Hindlimb muscle (tissue), 1 donor: ENCODE data around the gene AMN1. TPM values are rescaled to one million over a fixed set of nuclear protein-coding genes. Genes with fewer than 3 reads are reported as not detected.
A peak's percentile ranks its signal among the peaks of the same experiment; 100 is the strongest.

Source experiments
- DNase-seq: peaks from one replicate; pipeline ENCODE4 v3.0.0-alpha.2; 2013
- polyA plus RNA-seq: library from polyadenylated mRNA; unstranded; fragments of 120-200 nt; gene quantifications from one replicate; pipeline ENCODE4 v1.2.1, GENCODE V29; 2013; ENCODE audit not compliant: insufficient read length

The AMN1 gene
- polyA plus RNA-seq, 1 donor: 8.5 TPM

DNA sequence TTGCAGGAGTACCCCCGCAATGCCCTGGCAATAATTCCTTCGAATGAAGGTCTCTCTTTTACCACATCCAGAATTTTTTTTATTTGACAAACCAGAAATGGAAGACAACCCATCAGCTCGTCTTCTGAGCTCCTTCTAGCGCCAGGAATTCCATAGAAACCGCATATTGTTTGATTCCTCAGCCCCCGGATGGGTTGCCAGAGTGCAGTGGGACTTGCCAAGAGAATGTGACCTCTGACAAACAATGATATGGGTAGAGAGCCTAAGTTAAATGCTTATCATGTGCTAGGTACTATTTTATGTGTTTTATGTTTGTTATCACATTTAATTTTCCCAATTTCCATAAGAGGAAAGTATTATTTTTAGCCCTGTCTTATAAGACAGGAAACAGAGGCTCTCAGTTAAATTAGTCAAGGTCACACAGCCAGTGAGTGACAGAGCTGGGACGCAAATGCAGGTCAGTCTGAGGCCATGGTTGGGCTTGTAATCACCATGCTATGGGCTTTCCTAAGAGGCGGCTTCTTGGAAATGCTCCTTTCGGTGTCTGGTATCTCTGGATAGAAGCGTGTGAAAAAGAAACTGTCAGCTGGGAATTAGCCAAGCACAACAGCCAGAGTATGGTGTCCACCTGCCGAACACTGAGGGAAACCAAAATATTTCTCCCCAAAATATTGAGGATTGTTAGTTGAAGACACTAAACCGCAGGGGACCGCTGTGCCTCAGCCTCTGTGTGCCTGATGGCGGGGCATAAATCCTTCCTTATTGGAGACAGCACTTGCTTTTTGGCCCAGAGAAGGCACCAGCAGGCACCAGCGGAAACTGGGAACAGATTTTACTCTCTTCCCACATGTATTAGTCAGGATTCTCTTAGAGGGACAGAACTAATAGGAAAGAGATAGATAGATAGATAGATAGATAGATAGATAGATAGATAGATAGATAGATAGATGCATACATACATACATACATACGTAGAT, 98.8 kb downstream of the AMN1 start:
- DNase-seq: no peak

GRCh38 chr12:31627456-31628054, 101.3 kb downstream of the AMN1 start:
- DNase-seq: peak; percentile 57

DNA sequence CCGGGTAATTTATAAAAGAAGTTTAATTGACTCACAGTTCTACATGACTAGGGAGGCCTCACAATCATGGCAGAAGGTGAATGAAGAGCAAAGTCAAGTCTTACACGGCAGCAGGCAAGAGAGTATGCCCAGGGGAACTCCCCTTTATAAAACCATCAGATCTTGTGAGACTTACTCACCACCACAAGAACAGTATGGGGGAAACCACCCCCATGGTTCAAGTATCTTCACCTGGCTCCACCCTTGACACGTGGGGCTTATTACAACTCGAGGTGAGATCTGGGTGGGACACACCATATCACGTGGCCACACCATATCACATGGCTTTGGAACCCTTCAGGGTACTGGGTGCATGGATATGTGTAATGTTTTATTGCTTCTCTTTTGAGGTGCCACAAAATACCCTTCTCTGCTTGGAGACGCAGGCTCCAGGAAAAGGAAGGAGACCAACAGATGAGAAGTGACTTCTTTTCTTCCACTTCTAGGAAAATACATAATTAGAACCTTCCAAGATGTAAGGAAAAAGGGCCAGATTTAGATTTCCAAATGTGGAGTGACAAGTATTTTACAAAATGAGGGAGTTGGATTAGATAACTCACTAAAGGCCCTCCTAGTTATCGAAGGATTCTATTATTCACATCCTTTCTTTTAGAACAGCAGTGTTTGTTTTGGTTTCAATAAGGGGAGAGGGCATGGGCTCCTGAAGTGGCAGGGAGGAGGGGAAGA, 102.4 kb downstream of the AMN1 start:
- no peak for DNase-seq

DNA sequence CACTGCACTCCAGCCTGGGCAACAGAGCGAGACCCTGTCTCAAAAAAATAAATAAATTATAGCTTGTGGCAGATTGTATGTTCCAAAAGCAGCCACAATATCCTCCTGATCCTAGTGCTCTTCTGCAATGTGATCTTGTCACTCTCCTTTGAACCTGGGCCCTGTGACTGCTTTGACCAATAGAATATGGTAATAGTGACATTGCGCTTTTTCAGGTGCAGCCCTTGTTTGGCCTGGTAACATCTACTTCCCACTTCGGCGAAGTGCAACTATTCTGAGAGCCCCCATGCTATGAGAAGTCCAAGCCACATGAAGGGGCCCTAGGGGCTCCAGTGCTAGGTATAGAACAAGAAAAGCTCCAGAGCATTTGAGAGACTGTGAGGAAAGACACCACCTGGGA, 106.8 kb downstream of the AMN1 start:
- no peak for DNase-seq

Other genes starting within 250 kb of the AMN1 start
- 23.9 TPM for gene DENND5B, start 137.9 kb downstream of the AMN1 start, polyA plus RNA-seq
- gene ETFBKMT, start 69.3 kb downstream of the AMN1 start, polyA plus RNA-seq: 3.0 TPM
- 19.7 TPM for gene RESF1, start 230.4 kb upstream of the AMN1 start, polyA plus RNA-seq